Measurements from ENCODE around the gene LMF1. TPM values are rescaled to one million over a fixed set of nuclear protein-coding genes. Genes with fewer than 3 reads are reported as not detected.
A peak's percentile ranks its signal among the peaks of the same experiment; 100 is the strongest.
"Not testable (repeated sequence)": the region's sequence is repeated elsewhere in the genome, so short reads cannot be mapped to it uniquely, and the experiment has no call there.

The LMF1 gene
- polyA plus RNA-seq, 6 donors from 2014 or later: 8.2 to 19.6 (median 13.2) TPM

GRCh38 chr16:840561-841454 is 130.0 kb downstream of the LMF1 start:
- Mint-ChIP-seq H3K36me3 (peaks cover 0 to 9% of the 10 kb centered on the region in 2 donors), H3K27ac (no peak overlapping the region), H3K4me3 (no peak overlapping the region), H3K4me1 (no peaks in the 10 kb centered on the region), H3K9me3 (peaks cover 0 to 26% (median 14%) of the 10 kb centered on the region in 7 donors), H3K27me3 (no peaks in the 10 kb centered on the region)
- ATAC-seq (ENCODE audit: low read depth in 2 of 2) (no peak), DNase-seq (no peak)

- peaks cover 0 to 1% (median 0%) of the 10 kb centered on the region in 3 donors for H3K27me3 Mint-ChIP-seq
- H3K27ac Mint-ChIP-seq: no peak overlapping the region
- DNase-seq: no peak
- H3K4me1 Mint-ChIP-seq: no peaks in the 10 kb centered on the region
- ATAC-seq (ENCODE audit: low read depth in 2 of 2): no peak
- peaks cover 0 to 12% of the 10 kb centered on the region in 2 donors for H3K36me3 Mint-ChIP-seq
- H3K4me3 Mint-ChIP-seq: no peak overlapping the region
- peaks cover 0 to 28% (median 17%) of the 10 kb centered on the region in 7 donors for H3K9me3 Mint-ChIP-seq
Measured at GRCh38 chr16:839643-840408, 131.0 kb downstream of the LMF1 start.

- no peaks in the 10 kb centered on the region for H3K4me1 Mint-ChIP-seq
- H3K27ac Mint-ChIP-seq: no peak overlapping the region
- H3K36me3 Mint-ChIP-seq: peaks cover 0 to 12% of the 10 kb centered on the region in 2 donors
- ATAC-seq (ENCODE audit: low read depth in 2 of 2) (no peak), DNase-seq (no peak)
- H3K27me3 Mint-ChIP-seq: peaks cover 0 to 5% (median 4%) of the 10 kb centered on the region in 3 donors
- H3K4me3 Mint-ChIP-seq: no peak overlapping the region
- H3K9me3 Mint-ChIP-seq: peaks cover 0 to 28% (median 17%) of the 10 kb centered on the region in 7 donors
Measured at GRCh38 chr16:838741-839140, 132.0 kb downstream of the LMF1 start.

GRCh38 chr16:836822-837221 is 134.0 kb downstream of the LMF1 start:
- H3K4me1 Mint-ChIP-seq; ATAC-seq (ENCODE audit: low read depth in 2 of 2); H3K27ac Mint-ChIP-seq; DNase-seq: not testable (repeated sequence)
- H3K27me3 Mint-ChIP-seq: peaks cover 0 to 11% (median 4%) of the 10 kb centered on the region in 3 donors
- peaks cover 0 to 28% (median 17%) of the 10 kb centered on the region in 7 donors for H3K9me3 Mint-ChIP-seq
- peaks cover 0 to 12% of the 10 kb centered on the region in 2 donors for H3K36me3 Mint-ChIP-seq
- peak overlapping the region in 1 of 8 donors; percentile 44 for H3K4me3 Mint-ChIP-seq

GRCh38 chr16:836221-836620 is 134.6 kb downstream of the LMF1 start:
- Mint-ChIP-seq H3K27ac (no peak overlapping the region), H3K36me3 (peaks cover 0 to 12% of the 10 kb centered on the region in 2 donors), H3K4me3 (no peak overlapping the region), H3K4me1 (no peaks in the 10 kb centered on the region), H3K9me3 (peaks cover 0 to 28% (median 17%) of the 10 kb centered on the region in 7 donors), H3K27me3 (peaks cover 0 to 11% (median 4%) of the 10 kb centered on the region in 3 donors)
- ATAC-seq (ENCODE audit: low read depth in 2 of 2): no peak
- DNase-seq: no peak

- H3K9me3 Mint-ChIP-seq: peaks cover 0 to 28% (median 17%) of the 10 kb centered on the region in 7 donors
- H3K27me3 Mint-ChIP-seq: peaks cover 0 to 11% (median 4%) of the 10 kb centered on the region in 3 donors
- peaks cover 0 to 12% of the 10 kb centered on the region in 2 donors for H3K36me3 Mint-ChIP-seq
- no peak overlapping the region for H3K27ac Mint-ChIP-seq
- H3K4me1 Mint-ChIP-seq: no peaks in the 10 kb centered on the region
- H3K4me3 Mint-ChIP-seq: no peak overlapping the region
- ATAC-seq (ENCODE audit: low read depth in 2 of 2) (no peak), DNase-seq (no peak)
Measured at GRCh38 chr16:835373-835772, 135.4 kb downstream of the LMF1 start.

GRCh38 chr16:833411-833810 is 137.4 kb downstream of the LMF1 start:
- DNase-seq (no peak), ATAC-seq (ENCODE audit: low read depth in 2 of 2) (no peak)
- Mint-ChIP-seq H3K27me3 (peaks cover 0 to 16% (median 4%) of the 10 kb centered on the region in 3 donors), H3K9me3 (peaks cover 0 to 26% (median 17%) of the 10 kb centered on the region in 7 donors), H3K27ac (no peak overlapping the region), H3K36me3 (peaks cover 0 to 12% of the 10 kb centered on the region in 2 donors), H3K4me3 (no peak overlapping the region), H3K4me1 (no peaks in the 10 kb centered on the region)

- H3K4me3 Mint-ChIP-seq: no peak overlapping the region
- no peaks in the 10 kb centered on the region for H3K4me1 Mint-ChIP-seq
- no peak overlapping the region for H3K27ac Mint-ChIP-seq
- DNase-seq (no peak), ATAC-seq (ENCODE audit: low read depth in 2 of 2) (no peak)
- peaks cover 0 to 22% (median 17%) of the 10 kb centered on the region in 7 donors for H3K9me3 Mint-ChIP-seq
- H3K27me3 Mint-ChIP-seq: peaks cover 0 to 16% (median 4%) of the 10 kb centered on the region in 3 donors
- peaks cover 0 to 12% of the 10 kb centered on the region in 2 donors for H3K36me3 Mint-ChIP-seq
Measured at GRCh38 chr16:832652-833336, 138.0 kb downstream of the LMF1 start.

GRCh38 chr16:831571-832413 is 139.0 kb downstream of the LMF1 start:
- ATAC-seq (ENCODE audit: low read depth in 2 of 2): no peak
- no peak for DNase-seq
- Mint-ChIP-seq H3K4me1 (no peaks in the 10 kb centered on the region), H3K27me3 (peaks cover 0 to 16% (median 4%) of the 10 kb centered on the region in 3 donors), H3K9me3 (peaks cover 0 to 14% (median 11%) of the 10 kb centered on the region in 7 donors), H3K36me3 (peaks cover 0 to 12% of the 10 kb centered on the region in 2 donors), H3K27ac (no peak overlapping the region), H3K4me3 (no peak overlapping the region)

- no peak overlapping the region for H3K4me3 Mint-ChIP-seq
- H3K4me1 Mint-ChIP-seq: no peaks in the 10 kb centered on the region
- peaks cover 0 to 6% of the 10 kb centered on the region in 2 donors for H3K36me3 Mint-ChIP-seq
- ATAC-seq (ENCODE audit: low read depth in 2 of 2) (no peak), DNase-seq (no peak)
- no peak overlapping the region for H3K27ac Mint-ChIP-seq
- peaks cover 0 to 17% (median 4%) of the 10 kb centered on the region in 3 donors for H3K27me3 Mint-ChIP-seq
- peaks cover 0 to 6% (median 4%) of the 10 kb centered on the region in 7 donors for H3K9me3 Mint-ChIP-seq
Measured at GRCh38 chr16:830871-831570, 139.8 kb downstream of the LMF1 start.

GRCh38 chr16:830107-830870 is 140.5 kb downstream of the LMF1 start:
- H3K4me1 Mint-ChIP-seq: no peaks in the 10 kb centered on the region
- H3K4me3 Mint-ChIP-seq: no peak overlapping the region
- H3K36me3 Mint-ChIP-seq: no peaks in the 10 kb centered on the region
- no peak overlapping the region for H3K27ac Mint-ChIP-seq
- ATAC-seq (ENCODE audit: low read depth in 2 of 2) (no peak), DNase-seq (no peak)
- H3K27me3 Mint-ChIP-seq: peaks cover 0 to 22% (median 9%) of the 10 kb centered on the region in 3 donors
- peaks cover 0 to 4% (median 0%) of the 10 kb centered on the region in 7 donors for H3K9me3 Mint-ChIP-seq
